Adipose tissue (tissue), 3 donors: ENCODE measurements around the gene CACNA1C. TPM values are rescaled to one million over a fixed set of nuclear protein-coding genes. Genes with fewer than 3 reads are reported as not detected.

Experiments used
- H3K27ac ChIP-seq: one replicate; pipeline ENCODE4 v1.5.1; 2013; ENCODE audit warnings: low read depth, low read length
- WGBS, 3 donors: extraction: QIAGEN DNeasy Blood & Tissue Kit; methylation state at CpG; one replicate each; pipeline ENCODE4 v1.1.7; 2013; 5-methylcytosine and 5-hydroxymethylcytosine counted together
- polyA plus RNA-seq, 3 donors: library from polyadenylated mRNA; stranded (reverse); fragments of 200-250 nt; gene quantifications; one replicate each; pipeline ENCODE4 v1.2.3, GENCODE V29; 2013
- donor health status: healthy with polysubstance abuse.
- donor health status: Bipolar disorder and iron deficiency.
- donor health status: healthy.

Gene CACNA1C
- polyA plus RNA-seq, 3 donors, result 0.72 to 8.1 (median 1.4) TPM

GRCh38 chr12:2301531-2302461, 249.0 kb downstream of the CACNA1C start:
- H3K27ac ChIP-seq, result peak overlapping the region; percentile 2
- 70 to 88% (median 80%) methylated on average over 14 of the region's 14 CpGs for WGBS, 3 donors

GRCh38 chr12:2302711-2303580, 250.2 kb downstream of the CACNA1C start:
- H3K27ac ChIP-seq, result no peak overlapping the region
- WGBS, 3 donors, result 80 to 85% (median 82%) methylated on average over 21 of the region's 21 CpGs

- no peak overlapping the region for H3K27ac ChIP-seq
- WGBS, 3 donors, result 76 to 87% (median 85%) methylated on average over 11 to 12 of the region's 12 CpGs
Measured at GRCh38 chr12:2304223-2304622, 251.4 kb downstream of the CACNA1C start.

- no peak overlapping the region for H3K27ac ChIP-seq
- WGBS, 3 donors, result 54 to 66% (median 58%) methylated on average over 3 of the region's 3 CpGs
Measured at GRCh38 chr12:2306012-2306411, 253.2 kb downstream of the CACNA1C start.

- WGBS, 3 donors, result 61 to 66% (median 63%) methylated on average over 4 of the region's 4 CpGs
- H3K27ac ChIP-seq, result no peak overlapping the region
Measured at GRCh38 chr12:2306735-2307134, 253.9 kb downstream of the CACNA1C start.

- H3K27ac ChIP-seq, result no peak overlapping the region
- 56 to 90% (median 74%) methylated on average over 3 of the region's 3 CpGs for WGBS, 3 donors
Measured at GRCh38 chr12:2307550-2307949, 254.8 kb downstream of the CACNA1C start.

- H3K27ac ChIP-seq, result no peak overlapping the region
- WGBS, 3 donors, result 65 to 78% (median 77%) methylated on average over 5 of the region's 5 CpGs
Measured at GRCh38 chr12:2309647-2310046, 256.9 kb downstream of the CACNA1C start.

GRCh38 chr12:2311020-2311778, 258.4 kb downstream of the CACNA1C start:
- WGBS, 3 donors, result 68 to 82% (median 68%) methylated on average over 15 of the region's 15 CpGs
- no peak overlapping the region for H3K27ac ChIP-seq

- 85 to 92% (median 90%) methylated on average over 7 of the region's 7 CpGs for WGBS, 3 donors
- H3K27ac ChIP-seq, result no peak overlapping the region
Measured at GRCh38 chr12:2312175-2312574, 259.4 kb downstream of the CACNA1C start.

- 97 to 100% (median 100%) methylated on average over 1 of the region's 1 CpG for WGBS, 3 donors
- no peak overlapping the region for H3K27ac ChIP-seq
Measured at GRCh38 chr12:2312770-2313169, 260.0 kb downstream of the CACNA1C start.

- no peak overlapping the region for H3K27ac ChIP-seq
- 78 to 98% (median 98%) methylated on average over 2 of the region's 2 CpGs for whole genome bisulfite sequencing, 3 donors
Measured at GRCh38 chr12:2314492-2314891, 261.7 kb downstream of the CACNA1C start.

- 77 to 82% (median 77%) methylated on average over 11 of the region's 11 CpGs for WGBS, 3 donors
- H3K27ac ChIP-seq, result no peak overlapping the region
Measured at GRCh38 chr12:2317772-2318171, 265.0 kb downstream of the CACNA1C start.

- H3K27ac ChIP-seq, result no peak overlapping the region
- WGBS, 3 donors, result 78 to 84% (median 80%) methylated on average over 8 of the region's 8 CpGs
Measured at GRCh38 chr12:2318286-2318685, 265.5 kb downstream of the CACNA1C start.

- no peak overlapping the region for H3K27ac ChIP-seq
- 91 to 95% (median 95%) methylated on average over 14 of the region's 14 CpGs for WGBS, 3 donors
Measured at GRCh38 chr12:2319136-2319535, 266.3 kb downstream of the CACNA1C start.

GRCh38 chr12:2319737-2320506, 267.1 kb downstream of the CACNA1C start:
- WGBS, 3 donors, result 48 to 69% (median 52%) methylated on average over 6 of the region's 6 CpGs
- H3K27ac ChIP-seq, result no peak overlapping the region

GRCh38 chr12:2320841-2321240, 268.1 kb downstream of the CACNA1C start:
- H3K27ac ChIP-seq, result no peak overlapping the region
- WGBS, 3 donors, result 70 to 87% (median 86%) methylated on average over 4 of the region's 4 CpGs

GRCh38 chr12:2322554-2323120, 269.9 kb downstream of the CACNA1C start:
- WGBS, 3 donors, result 87 to 90% (median 90%) methylated on average over 14 of the region's 14 CpGs
- no peak overlapping the region for H3K27ac ChIP-seq
